ENCODE data around the gene SAP30BP. TPM values are rescaled to one million over a fixed set of nuclear protein-coding genes. Genes with fewer than 3 reads are reported as not detected.

SAP30BP gene
- total RNA-seq, 4 donors from 2014 or later, result 50.3 to 81.3 (median 77.6) TPM

GRCh38 chr17:75624714-75625345 is 42.3 kb upstream of the SAP30BP start:
- H3K4me3 ChIP-seq, result no peak overlapping the region
- H3K36me3 ChIP-seq, result peaks cover 10 to 89% (median 74%) of the 10 kb centered on the region in 4 donors
- H3K27ac ChIP-seq (replicated peaks in 1 of 4), result no peak overlapping the region
- H3K4me1 ChIP-seq, result no peaks in the 10 kb centered on the region
- no peaks in the 10 kb centered on the region for H3K9me3 ChIP-seq
- WGBS, result 86% methylated on average over 13 of the region's 23 CpGs
- no peaks in the 10 kb centered on the region for H3K27me3 ChIP-seq
- intact Hi-C loops (cut with DNase I), result no loop called here
- TF ChIP-seq POLR2AphosphoS5 (IDR thresholded peaks at IDR 0.05) (no peak), CTCF (IDR thresholded peaks at IDR 0.05) (no peak), POLR2A (IDR thresholded peaks at IDR 0.05; ENCODE audit: low read depth) (no peak), EP300 (IDR thresholded peaks at IDR 0.05) (no peak)
- DNase-seq (ENCODE audit: extremely low spot score), result no peak

GRCh38 chr17:75625813-75626486 is 41.2 kb upstream of the SAP30BP start:
- TF ChIP-seq POLR2AphosphoS5 (IDR thresholded peaks at IDR 0.05), result no peak
- TF ChIP-seq CTCF (IDR thresholded peaks at IDR 0.05), result peak; percentile 12 to 59 (median 25)
- TF ChIP-seq EP300 (IDR thresholded peaks at IDR 0.05), result no peak
- TF ChIP-seq POLR2A (IDR thresholded peaks at IDR 0.05; ENCODE audit: low read depth), result no peak
- intact Hi-C loops (cut with DNase I), result no loop called here
- Histone ChIP-seq H3K4me3 (no peak overlapping the region), H3K27me3 (no peaks in the 10 kb centered on the region), H3K9me3 (no peaks in the 10 kb centered on the region), H3K27ac (replicated peaks in 1 of 4) (no peak overlapping the region), H3K4me1 (no peaks in the 10 kb centered on the region), H3K36me3 (peaks cover 10 to 89% (median 71%) of the 10 kb centered on the region in 4 donors)
- 20% methylated on average over 3 of the region's 15 CpGs for WGBS
- DNase-seq (ENCODE audit: extremely low spot score), result no peak

- Histone ChIP-seq H3K9me3 (no peaks in the 10 kb centered on the region), H3K27ac (replicated peaks in 1 of 4) (no peak overlapping the region), H3K4me3 (no peak overlapping the region), H3K4me1 (no peaks in the 10 kb centered on the region), H3K27me3 (no peaks in the 10 kb centered on the region), H3K36me3 (peaks cover 10 to 89% (median 67%) of the 10 kb centered on the region in 4 donors)
- WGBS, result 80% methylated on average over 2 of the region's 11 CpGs
- intact Hi-C loops (cut with DNase I), result no loop called here
- TF ChIP-seq POLR2A (IDR thresholded peaks at IDR 0.05; ENCODE audit: low read depth), result no peak
- no peak for TF ChIP-seq EP300 (IDR thresholded peaks at IDR 0.05)
- no peak for DNase-seq (ENCODE audit: extremely low spot score)
These were observed 40.6 kb upstream of the SAP30BP start for GRCh38 chr17:75626496-75627038.

- DNase-seq (ENCODE audit: extremely low spot score), result no peak
- H3K36me3 ChIP-seq, result peaks cover 10 to 87% (median 62%) of the 10 kb centered on the region in 4 donors
- no peaks in the 10 kb centered on the region for H3K9me3 ChIP-seq
- H3K4me1 ChIP-seq, result peaks cover 0 to under 1% (median 0%) of the 10 kb centered on the region in 4 donors
- no peaks in the 10 kb centered on the region for H3K27me3 ChIP-seq
- intact Hi-C loops (cut with DNase I), result no loop called here
- no peak overlapping the region for H3K4me3 ChIP-seq
- no peak overlapping the region for H3K27ac ChIP-seq (replicated peaks in 1 of 4)
- TF ChIP-seq EP300 (IDR thresholded peaks at IDR 0.05) (no peak), POLR2AphosphoS5 (IDR thresholded peaks at IDR 0.05) (no peak), CTCF (IDR thresholded peaks at IDR 0.05) (no peak), POLR2A (IDR thresholded peaks at IDR 0.05; ENCODE audit: low read depth) (no peak)
- WGBS, result 84% methylated on average over 10 of the region's 10 CpGs
These were observed 40.0 kb upstream of the SAP30BP start for GRCh38 chr17:75627094-75627493.

- no peaks in the 10 kb centered on the region for H3K27me3 ChIP-seq
- peaks cover 11 to 14% (median 11%) of the 10 kb centered on the region in 4 donors for H3K4me1 ChIP-seq
- WGBS, result 77% methylated on average over 4 of the region's 6 CpGs
- peaks cover 10 to 75% (median 56%) of the 10 kb centered on the region in 4 donors for H3K36me3 ChIP-seq
- no peak for TF ChIP-seq POLR2A (IDR thresholded peaks at IDR 0.05; ENCODE audit: low read depth)
- TF ChIP-seq EP300 (IDR thresholded peaks at IDR 0.05), result no peak
- no peak overlapping the region for H3K4me3 ChIP-seq
- intact Hi-C loops (cut with DNase I), result no loop called here
- H3K27ac ChIP-seq (replicated peaks in 1 of 4), result no peak overlapping the region
- DNase-seq (ENCODE audit: extremely low spot score), result no peak
- H3K9me3 ChIP-seq, result no peaks in the 10 kb centered on the region
These were observed 38.7 kb upstream of the SAP30BP start for GRCh38 chr17:75628425-75628824.
